Right hindlimb (tissue), 1 donor: ENCODE results near the gene FAM53B.

Source experiments
- DNase-seq: peaks from one replicate; pipeline ENCODE4 v3.0.0-alpha.2; 2018

FAM53B gene

DNA sequence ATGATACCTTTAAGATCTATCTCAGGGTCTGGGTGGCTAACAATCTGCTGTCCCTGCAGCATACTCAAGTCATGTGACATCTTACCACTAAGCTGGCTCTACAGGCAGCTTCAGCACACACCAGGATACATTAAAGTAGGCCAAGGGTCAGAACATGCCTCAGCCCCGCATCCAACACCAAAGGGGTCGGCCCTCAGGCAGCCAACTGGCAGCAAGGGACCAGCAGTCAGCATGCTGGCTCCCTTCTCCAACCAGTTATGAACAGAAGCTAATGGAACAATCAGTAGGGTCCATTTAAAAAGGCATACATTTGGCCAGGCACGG is 37.1 kb downstream of the FAM53B start:
- no peak for DNase-seq

GRCh38 chr10:124706462-124707143 is 37.6 kb downstream of the FAM53B start:
- DNase-seq: no peak

- DNase-seq: no peak
These were observed 38.2 kb downstream of the FAM53B start for GRCh38 chr10:124705817-124706461.

DNA sequence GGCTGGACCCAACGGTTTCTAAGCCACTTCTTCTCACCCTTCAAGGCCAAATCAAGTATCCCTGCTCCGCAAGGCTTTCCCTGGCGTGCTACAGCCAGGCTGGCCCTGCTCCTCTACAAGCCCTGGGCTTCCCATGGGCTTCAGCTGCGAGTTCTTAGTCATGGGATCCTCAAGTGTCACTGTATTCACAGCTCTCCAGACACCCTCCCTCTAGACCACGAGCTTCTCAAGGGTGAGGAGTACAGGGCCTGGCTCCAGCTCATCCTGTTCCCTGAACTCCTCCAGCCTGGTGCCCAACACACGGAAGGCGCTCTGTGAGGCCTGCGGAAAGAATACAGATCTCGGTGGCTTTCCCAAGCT is 38.8 kb downstream of the FAM53B start:
- DNase-seq: no peak

GRCh38 chr10:124704428-124705380 is 39.5 kb downstream of the FAM53B start:
- DNase-seq: no peak

DNA sequence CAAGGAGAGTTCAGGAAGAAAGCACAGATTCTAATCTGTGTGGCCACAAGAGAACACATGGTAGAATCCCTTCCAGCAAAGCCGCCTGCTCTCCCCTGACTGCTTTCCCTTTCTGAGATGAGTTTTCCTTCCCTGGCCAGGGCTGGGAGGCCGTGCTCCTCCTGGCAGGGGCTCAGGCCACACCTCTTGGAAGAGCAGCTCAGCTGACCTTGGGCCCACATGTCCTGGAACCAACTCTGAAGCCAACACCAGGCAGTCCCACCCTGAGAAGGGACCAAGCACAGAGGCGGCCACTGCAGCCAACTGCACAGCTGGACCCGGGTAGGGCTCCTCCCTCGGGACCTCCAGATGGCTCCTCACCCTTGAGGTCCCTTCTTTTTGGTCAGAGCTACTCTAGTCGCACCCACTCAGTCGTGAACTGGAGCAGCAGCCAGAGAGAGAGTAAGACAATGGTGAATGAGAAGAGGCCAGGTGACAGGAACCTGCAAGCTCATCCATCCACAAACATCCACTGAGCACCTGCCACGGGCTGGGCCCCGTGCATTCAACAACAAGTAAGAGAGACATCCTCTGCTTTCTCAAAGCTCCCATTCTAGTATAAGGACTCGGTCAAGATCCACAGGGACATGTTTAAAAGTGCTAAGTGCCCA is 40.3 kb downstream of the FAM53B start:
- peak; percentile 89 for DNase-seq

DNA sequence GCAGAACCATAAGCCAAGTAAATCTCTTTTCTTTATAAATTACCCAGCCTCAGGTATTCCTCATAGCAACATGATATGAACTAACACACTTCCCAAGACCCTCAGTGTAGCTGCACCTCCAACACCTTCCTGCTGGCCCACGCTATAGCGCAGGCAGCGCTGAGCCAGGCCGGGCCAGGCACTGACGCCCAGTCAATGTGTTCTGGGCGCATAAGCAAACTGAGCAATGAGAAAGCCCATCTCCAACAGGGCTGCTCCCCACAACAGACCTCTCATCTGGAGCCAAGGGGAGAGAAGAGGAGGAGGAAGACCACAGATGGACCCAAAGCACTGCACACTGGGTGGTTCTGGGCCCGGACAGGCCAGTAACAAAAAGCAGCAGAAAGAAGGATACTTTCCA is 40.8 kb downstream of the FAM53B start:
- DNase-seq: no peak

DNA sequence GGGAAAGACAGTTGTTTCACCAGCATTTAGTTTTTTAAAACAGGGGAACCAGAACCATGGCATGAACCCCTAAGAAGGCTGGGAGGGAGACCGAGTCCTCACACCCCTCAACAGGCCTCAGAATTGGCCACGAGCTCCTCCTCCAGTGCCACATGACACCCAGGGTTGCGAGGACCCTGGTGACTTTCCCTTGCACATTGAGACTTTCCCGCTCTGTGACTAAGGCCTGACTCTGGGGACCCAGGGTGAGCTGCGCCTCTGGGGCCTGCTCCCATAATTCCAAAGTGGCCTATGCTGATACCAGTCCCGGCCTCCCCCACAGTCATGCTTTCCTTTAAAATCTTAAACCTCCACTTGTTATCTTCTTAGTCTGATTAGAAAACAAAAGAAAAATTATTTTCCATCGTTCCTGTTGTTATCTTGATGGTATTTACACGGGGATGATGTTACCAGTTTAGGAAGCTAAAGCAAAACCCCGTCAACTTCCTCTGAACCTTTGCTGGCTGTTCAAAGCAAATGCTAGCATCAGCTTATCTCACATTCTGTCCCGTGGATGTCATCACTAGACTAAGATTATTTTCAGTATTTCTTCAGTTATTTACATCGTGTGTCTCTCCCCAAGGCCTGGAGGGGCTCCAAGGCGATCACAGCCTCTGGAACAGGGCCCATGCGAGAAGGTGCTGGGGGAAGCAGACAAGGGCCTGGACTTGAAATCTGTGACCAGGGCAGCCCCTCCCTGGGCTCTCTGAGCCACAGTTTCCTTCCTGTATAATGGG is 42.1 kb downstream of the FAM53B start:
- peak; percentile 62 for DNase-seq

- peak; percentile 90 for DNase-seq
These were observed 42.7 kb downstream of the FAM53B start for GRCh38 chr10:124701435-124701834.

GRCh38 chr10:124701038-124701365 is 43.2 kb downstream of the FAM53B start:
- DNase-seq: no peak

DNA sequence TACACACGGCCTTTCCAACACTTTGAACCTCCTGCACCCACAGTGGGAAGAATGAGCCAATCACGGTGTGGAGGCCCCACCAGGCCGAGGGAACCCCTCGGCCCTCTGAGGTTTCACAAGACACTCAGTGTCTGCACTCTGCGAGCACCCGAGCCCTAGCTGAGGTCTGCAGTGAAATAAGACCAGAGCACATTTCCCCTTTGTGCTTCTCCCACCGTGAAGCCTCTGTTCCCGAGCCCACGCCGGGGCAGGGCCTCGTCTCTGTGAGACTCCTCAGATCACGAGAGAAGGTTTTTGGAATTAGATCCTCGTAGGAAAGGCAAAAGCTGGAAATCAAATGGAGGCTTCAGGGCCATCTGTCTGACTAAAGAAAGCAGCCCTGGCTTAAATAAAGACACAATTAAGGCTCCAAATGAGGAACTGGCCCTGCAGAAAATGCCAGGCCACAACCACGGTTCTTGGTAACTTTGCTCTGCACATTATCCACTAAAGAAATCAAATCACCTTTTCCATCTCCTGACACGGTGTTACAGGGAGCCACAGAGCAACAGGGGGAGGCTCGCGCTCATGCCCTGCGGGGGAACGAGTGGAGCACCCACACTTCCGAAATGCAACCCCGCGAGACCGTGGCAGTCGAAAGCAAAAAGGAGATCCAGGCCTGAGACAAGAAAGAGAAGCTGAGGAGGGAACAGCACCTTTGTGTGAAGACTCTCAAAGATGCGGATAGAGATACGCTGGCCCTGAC is 43.7 kb downstream of the FAM53B start:
- no peak for DNase-seq

- DNase-seq: no peak
These were observed 44.5 kb downstream of the FAM53B start for GRCh38 chr10:124699471-124700292.

GRCh38 chr10:124698545-124699469 is 45.4 kb downstream of the FAM53B start:
- DNase-seq: no peak

- no peak for DNase-seq
These were observed 46.2 kb downstream of the FAM53B start for GRCh38 chr10:124697837-124698544.

GRCh38 chr10:124697443-124697836 is 46.7 kb downstream of the FAM53B start:
- no peak for DNase-seq

DNA sequence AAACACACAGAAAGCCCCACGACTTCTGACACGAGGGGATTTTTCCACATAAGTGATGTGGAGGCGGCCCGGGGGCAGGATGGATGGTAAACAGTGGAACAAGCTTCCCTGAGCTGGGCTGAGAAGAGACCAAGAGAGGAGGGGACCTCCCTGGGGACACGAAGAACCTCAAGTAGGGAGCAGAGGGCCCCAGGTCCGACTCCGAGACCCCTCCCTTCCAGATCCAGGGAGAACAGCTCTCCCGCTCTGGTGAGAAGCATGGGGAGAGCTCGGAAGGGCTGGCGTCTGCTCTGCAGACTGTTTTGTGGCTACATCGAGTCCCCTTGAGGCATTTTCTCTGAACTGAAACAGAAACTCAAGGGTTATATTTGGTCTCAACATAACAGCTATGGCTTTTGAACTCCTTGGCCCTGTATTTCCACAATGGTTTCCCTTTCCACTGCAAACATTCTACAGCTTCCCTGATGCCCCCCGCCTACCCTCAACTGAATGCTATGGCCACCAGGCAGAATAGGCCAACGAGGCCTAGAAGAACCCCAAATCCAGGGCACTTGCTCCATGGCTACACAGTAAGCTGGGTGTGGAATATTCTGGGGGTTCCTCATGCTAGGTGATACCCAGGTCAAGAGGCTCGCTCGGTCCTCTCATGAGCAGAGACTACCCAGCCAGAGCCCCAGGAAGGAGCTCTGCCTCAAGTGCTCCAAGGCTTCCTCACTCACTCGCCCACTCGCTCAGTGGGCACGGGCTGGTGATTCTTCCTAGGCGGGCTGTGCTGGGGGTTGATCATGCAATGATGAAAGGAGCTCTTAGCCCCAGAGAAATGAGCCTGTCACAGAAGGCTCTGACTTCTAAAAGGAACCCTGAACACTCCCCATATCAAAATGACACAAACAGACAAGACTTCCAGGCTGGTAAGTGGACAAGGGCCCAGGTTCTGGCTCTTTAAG is 47.5 kb downstream of the FAM53B start:
- DNase-seq: no peak

GRCh38 chr10:124695259-124695658 is 48.9 kb downstream of the FAM53B start:
- no peak for DNase-seq
